Globus pallidus (tissue), 1 donor: ENCODE measurements around the gene ANKRD60.

Experiments
- DNase-seq: peaks from one replicate; pipeline ENCODE4 v3.0.0-alpha.2; 2015; ENCODE audit warnings: low spot score

The ANKRD60 gene, protein sequence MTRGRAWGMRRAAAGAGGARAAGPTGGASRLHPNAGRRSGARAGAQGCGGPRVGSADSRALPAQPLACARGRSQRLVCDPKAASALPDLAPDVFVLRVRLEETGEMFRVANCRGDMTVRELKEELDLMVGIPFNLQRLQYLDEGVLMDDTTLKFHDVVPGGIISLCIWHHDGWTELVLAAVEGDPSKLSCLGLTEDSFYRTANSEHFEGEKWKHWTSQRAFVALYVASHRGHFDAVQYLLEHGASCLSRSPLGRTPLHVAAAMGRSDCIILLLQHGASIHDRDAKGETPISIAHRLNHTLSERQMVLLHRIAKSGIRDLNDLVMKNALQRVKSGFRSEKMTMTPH

DNA sequence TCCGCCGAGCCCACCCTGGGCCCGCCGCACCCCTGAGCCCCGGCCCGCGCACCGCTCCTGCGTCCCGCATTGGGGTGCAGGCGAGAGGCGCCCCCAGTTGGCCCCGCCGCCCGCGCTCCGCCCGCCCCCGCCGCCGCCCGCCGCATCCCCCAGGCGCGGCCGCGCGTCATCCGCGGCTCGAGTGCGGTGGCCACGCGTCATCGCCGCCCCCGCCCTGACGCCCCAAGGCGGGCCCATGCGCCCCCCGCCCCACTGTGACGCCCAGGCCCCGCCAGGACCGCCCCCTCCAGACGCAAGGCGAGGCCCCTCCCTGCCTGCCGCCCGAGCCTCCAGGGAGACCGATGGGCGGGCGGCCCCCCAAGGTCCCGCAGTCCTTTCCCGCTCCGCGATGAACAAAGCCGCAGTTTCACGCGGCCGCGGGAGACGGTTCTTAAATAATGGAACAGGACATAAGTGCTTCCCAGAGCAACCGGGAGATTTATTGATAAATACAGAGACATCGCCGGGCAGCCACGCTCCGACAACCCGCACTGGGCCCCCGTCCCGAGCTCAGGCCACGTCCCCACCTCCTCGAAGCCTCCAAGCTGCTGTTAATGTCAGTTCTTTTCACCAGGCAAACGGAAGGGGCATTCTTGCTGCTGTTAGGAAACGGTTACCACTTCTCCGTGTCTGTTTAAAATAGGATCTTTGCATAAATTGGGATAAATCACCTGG, at the start of gene ANKRD60:
Gene ANKRD60, minus strand, starts transcription at position 170 of the 714 bp plus-strand sequence. Its CDS starts 0 bp downstream, at position 170.
- no peak for DNase-seq

DNA sequence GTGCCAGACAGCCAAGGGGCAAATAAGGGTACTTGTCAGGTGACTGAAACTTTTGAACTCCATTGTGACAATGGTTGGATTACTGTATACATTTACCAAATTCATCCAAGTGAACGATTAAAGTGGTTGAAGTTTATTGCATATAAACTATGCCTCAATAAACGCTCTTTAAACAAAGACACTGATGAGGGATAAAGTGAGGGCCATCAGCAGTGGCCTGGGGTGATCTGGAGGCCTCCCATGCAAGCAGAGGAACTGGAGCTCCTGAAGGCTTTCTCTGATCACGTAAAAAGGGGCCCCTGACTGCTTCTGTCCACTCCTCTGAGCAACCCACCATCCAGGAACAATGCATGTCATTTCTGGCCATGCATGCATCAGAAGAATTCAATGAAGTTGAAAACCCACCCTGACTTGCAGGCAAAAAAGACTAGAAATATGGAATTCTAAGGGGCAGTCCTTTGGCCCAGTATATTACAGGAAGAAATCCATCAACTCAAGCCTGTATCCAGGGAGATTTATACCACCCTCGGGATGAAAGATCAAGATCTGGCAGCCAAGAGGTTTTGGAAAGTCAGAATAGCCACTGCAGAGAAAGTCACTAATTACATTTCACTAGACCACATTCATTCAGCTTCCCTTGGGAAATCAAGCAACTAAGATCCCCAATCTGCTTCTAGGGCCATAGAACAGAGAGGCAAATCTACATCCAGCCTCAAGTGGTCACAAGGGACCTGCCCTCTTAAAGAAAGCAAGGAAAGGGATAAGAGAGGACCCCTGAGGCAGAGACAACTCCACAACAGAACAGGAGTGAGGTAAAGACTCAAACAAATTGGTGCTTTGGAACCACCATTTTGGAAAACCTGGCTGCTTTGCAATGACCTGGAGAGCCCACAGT, 49.4 kb upstream of the ANKRD60 start:
- no peak for DNase-seq

DNA sequence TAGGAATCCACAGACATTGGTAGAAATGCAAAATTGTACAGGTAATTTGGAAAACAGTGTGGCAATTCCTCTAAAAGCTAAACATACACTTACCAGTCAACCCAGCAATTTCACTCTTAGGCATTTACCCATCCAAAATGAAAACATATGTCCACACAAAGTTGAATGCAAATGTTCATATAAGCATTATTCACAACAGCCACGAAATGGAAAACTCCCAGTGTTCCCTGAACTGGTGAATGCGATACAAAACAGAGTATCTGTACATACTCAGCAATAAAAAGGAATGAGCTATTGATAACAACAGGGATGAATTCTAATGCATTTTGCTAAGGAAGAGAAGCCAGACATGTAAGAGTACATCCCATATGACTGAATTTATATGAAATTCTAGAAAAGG, 48.7 kb upstream of the ANKRD60 start:
- DNase-seq = no peak

DNA sequence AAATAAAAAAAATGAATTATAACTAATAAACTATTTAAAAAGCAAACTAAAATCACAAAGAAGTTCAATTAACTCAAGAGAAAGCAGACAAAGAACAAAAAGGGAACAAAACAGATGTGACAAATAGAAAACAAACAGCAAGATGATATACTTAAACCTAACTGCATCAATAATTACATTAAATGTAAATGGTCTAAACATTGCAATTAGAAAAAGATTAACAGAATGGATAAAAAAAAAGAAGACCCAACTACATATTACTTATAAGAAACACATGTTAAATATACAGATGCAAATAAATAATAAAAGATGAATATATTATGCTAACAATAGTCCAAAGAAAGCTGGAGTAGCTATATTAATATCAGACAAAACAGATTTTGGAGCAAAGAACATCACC, 45.9 kb upstream of the ANKRD60 start:
- DNase-seq = no peak

DNA sequence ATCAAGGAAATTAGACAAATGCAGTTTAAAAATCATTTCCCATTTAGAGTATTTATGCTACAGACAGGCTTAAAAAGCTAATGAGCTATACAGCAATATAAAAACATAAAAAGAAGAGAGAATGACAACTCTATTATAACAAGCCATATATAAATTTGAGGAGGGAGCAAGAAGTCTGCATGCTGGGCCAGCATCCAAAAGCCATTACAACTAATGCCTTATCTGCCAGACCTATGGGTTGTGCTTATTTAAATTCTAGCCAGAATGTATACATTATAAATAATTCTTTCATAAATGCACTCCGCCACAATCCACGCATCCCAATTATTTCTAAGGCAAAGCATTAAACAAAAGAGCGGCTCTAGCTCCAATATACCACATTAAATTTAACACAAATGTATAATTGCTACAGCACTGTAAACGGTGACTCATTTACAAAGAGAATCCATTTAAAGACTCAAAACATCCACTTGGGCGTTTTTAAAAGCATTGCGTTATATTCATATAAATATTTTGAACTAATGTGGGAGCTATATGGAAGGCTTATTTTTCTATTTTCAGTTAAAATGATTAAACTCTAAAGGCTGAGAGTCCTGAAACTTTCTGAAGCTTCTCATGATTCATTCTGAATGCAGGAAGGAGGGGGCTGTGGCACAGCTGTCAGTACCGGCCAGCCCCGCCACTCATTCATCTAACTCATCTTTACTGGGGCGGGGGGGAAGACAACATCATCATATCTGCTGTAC, 43.3 kb upstream of the ANKRD60 start:
- DNase-seq = no peak

DNA sequence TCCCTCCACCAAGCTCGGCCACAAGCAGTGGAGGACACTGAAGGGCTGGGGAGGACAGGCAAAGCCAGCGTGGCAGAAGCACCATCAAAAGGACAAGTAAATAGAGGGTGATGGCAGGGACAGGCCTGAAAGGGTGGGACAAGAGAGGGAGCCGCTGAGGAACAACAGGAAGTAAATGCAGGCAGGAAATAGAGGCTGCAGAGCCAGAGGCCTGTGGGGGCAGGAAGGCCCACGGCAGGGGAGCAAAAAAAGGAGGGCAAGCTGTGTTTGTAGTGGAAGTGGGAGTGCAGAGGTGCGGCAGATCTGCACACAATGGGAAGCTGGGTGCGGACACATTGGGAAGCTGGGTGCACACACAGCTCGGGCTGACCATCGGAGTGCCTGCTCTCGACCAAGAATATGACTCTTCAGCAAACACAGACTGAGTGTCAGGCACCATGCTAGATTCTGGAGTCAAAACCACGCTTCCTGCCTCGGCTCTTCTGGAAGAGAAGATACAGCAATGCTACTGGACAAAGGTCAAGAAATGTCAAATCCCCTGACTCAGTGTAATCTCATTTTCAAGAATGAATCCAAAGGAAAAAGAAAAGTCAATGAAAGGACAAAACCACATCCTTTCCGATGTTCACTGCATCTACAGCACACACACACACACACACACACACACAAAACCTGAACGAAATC, 40.6 kb upstream of the ANKRD60 start:
- DNase-seq = no peak

DNA sequence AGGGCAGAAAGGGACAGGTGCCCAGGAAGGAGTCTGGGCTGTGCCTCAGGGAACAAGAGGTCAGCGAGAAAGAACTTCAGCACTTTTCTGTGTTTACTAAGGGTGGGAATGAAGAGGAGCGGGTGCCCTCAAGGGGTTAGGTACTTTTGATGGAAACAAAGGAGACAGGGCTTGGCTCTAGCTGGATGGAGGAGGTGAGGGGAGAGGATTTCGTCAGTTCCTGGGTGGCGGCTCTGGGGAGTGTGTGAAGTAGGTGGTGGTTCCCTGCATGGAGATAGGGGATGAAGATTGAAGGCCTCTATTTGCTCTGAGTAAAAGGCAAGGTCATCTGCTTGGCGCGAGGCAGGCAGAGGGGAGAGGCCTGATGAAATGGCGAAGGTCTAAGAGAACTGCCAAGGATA, 40.0 kb upstream of the ANKRD60 start:
- no peak for DNase-seq

DNA sequence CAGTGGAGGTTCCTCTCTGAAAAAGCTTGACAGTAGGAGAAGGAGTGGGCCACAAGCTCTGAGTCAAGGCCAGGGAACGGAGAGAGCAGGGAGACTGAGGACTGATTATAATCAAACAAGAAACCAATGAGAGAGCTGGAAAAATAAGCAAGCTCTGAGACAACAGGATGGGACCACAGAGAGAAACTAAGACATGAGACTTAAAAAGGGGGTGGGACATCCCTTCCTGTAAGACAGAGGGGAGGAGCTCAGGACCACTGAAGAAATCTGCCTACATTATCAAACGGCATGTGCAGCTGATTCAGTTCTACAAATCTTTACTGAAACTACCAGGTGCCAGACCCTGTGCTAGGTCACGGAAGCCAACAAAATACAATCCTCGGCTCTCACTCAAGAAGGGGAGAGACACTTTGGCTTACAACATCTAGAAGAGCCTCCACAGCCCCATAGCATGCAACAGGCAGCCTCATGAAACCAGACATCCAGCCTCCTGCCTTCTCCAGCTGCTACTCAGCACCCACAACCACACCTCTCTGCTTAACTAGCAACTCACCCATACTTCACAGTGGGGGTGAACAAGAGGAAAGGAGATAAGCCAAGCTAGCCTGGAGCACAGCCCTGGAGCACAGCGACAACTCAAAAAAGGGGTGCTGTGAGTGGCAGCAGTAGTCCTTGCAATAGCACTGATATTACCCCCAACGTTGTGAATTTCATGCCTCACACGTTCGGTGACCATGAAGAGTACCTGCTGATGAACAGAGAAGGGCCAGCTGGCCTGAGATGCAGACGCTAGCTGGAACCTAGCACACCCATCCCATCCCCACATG, 39.1 kb upstream of the ANKRD60 start:
- no peak for DNase-seq

DNA sequence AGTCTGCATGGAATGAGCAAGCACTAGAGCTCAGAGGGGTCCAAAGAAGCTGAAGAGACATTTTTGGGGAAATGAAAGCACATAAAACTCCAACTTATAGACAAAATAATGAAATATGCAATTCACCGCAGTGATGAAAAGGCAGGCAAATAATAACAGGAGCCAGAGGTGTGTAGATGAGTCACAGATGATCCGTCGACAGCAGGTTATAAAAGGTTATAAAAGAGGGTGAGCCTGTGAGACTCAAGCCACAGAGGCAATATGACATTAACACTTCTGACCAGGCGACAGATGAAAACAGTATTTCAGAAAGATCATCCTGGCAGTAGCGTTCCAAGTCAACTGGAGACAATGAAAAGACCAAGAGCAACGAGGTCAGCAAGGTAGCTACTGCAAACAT, 35.8 kb upstream of the ANKRD60 start:
- DNase-seq = no peak

DNA sequence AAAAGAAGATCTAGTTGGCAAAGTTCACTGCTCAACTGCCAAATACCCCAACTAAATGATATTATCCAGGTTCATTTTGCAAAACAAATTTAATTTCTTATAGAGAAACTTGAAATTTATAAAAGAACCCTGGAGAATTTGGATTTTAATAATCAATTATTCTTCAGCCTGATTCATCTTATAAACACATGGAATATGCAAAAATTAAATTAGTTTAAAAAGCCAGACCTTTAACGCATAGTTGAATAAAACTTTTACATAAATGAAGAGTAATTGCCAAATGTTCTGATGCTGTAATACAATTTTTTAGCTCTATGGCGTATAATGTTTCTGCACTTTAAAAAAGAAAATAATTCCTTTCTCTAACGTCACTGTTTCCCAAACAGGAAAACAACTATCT, 33.2 kb upstream of the ANKRD60 start:
- no peak for DNase-seq

DNA sequence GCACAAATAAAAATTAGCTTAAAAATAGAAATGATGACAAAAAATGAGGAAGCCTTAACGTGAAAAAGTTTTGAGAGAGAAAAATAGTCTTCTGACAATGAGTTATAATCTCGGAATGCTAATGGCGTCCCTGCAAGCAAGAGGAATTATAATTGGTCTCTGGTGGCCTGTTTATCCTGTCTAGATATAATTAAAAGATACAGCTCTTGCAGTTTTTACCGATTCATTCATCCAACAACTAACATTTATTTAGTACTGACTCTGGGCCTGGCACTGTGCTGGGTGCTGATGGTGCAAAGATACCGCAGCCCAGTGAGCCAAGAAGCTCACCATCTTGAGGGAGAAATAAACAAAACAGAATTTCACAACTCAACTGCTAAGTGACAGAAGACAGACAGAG, 31.6 kb upstream of the ANKRD60 start:
- DNase-seq = no peak

DNA sequence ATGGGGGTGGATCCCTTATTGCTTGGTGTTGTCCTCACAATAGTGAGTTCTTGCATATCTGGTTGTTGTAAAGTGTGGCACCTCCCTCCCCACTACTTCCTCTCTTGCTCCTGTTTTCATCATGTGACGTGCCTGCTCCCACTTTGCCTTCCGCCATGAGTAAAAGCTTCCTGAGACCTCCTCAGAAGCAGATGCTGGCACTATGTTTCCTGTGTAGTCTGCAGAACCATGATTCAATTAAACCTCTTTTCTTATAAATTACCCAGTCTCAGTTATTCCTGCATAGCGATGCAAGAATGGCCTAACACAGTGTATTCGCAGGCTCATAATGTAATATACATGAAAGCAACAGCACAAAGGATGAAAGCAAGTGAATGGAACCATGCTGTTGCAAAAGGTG, 28.4 kb upstream of the ANKRD60 start:
- DNase-seq = no peak

DNA sequence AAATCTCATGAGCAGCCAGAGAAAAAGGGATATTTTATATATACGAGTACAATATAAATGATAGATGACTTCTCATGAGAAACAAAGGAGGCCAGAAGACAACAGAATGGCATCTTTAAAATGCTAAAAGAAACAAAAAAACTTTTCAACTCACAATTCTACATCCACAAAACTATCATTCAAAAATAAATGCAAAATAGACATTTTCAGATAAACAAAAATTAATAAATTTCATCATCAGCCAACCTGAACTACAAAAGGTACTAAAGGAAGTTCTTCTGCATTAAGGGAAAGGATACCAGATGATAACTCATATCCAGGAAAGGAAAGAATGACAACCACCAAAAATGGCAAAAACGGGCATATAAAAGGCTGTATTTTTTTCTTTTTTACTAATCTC, 27.9 kb upstream of the ANKRD60 start:
- no peak for DNase-seq

DNA sequence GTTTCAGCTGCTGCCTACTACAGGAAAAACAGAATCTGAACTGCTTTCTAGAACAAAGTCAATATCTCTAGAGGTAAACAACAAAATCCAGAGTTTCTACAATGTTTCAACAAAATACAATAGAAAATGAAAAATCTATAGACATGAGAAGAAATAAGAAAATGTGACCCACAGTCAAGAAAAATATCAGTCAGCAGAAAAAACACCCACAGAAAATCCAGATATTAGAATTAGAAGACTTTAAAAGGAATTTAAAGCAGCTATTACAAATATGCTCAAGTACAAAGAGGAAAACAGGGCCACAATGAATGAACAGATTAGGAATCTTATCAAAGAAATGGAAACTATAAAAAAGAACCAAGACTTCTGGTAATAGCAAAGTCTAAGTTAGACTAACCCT, 26.4 kb upstream of the ANKRD60 start:
- no peak for DNase-seq

DNA sequence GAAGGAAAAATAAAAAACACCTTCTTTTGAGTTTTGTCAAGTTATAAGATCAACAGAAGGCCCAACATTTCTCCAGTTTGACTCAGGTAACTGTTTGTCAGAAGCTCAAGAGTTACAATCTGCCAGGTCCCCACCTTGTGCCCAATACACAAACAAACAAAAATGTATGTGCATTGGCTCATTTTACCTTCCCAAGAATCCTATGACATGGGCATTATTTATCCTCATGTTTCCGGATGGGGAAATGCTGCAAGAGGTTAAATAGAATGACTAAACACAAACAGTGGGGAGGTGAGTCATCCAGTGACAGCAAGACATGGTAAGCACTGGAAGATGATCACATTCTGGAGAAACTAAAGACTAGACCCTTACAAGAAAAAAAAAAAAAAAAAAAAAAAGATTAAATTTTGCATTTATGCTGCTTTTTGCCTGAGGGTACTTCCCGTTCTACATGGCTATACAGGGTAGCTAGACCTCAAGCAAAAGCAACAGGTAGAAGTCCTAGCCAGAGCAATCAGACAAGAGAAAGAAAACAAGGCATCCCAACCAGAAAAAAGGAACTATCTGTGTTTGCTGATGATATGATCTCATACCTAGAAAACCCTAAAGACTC, 23.6 kb upstream of the ANKRD60 start:
- DNase-seq = no peak

DNA sequence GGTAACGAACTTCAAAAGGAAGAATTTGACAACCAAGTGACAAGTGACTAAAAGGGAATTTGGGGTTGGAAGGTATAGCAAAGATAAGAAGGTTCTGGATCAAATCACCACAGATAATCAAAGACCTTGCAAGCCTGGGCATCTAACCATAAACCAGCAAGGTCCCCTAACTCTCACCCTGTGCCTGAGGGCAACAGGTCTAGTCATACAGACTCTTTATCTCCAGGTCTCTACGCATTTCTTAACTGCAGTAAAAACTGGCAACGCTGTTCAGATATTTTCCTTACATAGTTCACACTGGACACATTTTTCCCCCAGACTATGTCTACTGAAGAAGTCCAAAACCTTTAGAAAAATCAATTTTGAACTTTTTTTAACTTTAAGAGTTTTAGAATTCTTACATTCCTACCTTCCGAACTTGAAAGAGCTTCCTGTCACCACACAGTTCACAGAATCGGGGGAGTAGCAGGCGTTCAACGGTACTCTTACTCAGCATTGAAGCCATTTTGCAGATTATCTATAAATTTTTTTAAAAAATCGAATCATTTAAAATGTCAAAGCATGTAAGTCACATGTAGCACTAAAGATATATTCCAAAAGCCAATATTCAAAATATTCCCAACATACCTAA, 23.0 kb upstream of the ANKRD60 start:
- no peak for DNase-seq

DNA sequence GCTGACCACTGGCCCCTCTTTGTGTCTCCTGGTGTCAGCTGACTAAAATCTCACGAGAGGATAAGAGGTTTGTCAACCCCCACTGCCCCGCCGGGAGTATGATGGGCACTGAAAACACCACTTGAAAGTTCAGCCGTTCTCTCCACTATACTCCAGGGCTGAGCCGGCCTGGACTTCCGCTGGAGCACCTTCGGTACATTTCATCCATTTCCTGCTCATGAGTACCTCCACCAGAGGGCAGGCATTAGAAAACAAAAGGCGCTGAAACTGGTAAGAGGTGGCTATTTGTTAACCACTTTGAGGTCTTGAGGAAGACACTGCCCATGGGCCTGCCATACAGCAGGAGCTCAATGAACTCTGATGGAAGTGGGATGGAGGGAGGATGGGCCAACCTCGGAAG, 17.9 kb upstream of the ANKRD60 start:
- no peak for DNase-seq

DNA sequence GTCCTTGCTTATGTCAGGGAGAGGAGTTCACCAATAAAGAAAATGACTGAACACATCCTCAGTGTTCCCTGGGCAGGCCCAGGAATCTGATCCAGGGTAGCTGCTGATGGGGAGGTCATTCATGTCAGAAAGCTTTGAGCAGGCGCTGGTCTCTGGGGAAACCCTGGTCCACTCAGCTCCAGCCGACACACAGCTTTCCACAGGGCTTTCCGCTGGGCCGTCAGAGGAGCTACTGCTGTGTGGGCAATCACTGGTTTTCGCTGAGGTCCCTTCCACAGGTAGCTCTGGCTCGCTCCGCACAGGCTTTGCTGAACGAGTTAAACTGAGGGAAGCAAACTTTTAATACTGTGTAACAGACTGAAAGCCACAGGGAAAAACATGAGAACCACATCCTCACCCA, 17.5 kb upstream of the ANKRD60 start:
- DNase-seq = no peak

DNA sequence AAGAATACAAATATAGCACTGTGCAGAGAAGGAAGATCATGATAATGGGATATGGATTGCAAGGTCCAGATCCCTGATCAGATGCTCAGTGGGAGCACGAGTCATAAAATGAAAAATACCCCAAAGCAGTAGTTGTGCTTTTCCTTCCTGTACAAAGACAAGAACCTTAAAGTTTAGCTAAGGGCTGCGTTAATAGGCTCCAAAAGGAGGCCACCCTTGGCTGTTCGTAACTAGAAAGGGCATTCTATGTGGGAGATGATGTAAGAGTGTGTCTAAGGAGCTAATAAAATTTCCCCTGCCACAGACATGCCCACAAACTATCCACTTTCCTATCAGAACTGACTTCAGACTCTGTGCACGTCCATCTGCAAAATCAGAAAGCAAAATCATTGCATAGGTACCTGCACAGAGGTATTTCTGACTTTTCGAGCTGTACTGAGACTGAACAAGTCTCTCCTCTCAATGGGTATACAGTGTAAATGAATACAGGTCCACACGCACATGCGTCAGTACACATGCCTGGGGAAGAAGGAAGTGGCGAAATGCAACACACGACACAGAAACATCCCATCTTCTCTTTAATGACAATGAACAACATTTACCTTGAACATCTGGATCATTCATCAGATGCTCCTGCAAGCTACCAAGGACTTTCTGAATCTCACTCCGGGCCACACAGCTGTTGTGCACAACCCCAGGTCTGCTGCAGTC, 16.9 kb upstream of the ANKRD60 start:
- no peak for DNase-seq
